ENCODE measurements around the gene MANF.
A peak's percentile ranks its signal among the peaks of the same experiment; 100 is the strongest.
"Not testable (repeated sequence)": the region's sequence is repeated elsewhere in the genome, so short reads cannot be mapped to it uniquely, and the experiment has no call there.

The MANF gene

DNA sequence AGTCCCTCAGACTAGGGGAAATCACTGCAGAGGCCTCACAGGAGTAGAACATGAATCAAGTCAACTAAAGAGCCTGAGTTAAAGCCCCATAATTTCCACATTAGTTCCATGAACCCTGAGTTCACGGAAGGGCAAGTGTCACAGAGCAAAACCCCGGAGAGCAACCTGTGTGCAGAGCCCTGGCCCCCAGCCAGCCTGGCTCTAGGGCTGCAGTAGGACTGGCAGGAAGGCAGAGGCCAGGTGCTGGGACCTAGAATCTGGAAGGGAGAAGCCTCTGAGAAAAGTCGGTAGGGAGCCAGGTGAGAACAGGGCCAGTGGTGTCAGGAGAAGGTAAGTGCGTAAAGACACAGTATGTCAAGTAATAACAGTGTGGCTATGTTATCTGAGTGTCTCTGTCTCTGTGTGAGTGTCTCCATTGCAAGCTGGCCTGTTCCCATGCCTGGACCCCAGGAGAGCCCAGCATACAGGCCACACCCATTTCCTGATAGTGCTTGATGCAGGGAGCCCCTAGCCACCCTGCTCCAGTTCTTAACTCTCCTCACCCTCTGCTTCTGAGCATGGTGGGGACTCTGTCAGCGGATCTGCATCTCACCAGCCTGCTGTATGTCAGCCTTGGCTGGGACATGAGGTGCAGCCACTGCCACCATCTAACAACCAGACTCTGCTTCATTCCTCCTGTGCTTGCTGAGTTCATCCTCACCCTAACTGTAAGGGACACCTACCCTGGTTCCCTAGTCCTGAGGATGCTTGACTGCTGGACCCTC lies 11.3 kb upstream of the MANF start:
- DNase-seq: no peak

DNA sequence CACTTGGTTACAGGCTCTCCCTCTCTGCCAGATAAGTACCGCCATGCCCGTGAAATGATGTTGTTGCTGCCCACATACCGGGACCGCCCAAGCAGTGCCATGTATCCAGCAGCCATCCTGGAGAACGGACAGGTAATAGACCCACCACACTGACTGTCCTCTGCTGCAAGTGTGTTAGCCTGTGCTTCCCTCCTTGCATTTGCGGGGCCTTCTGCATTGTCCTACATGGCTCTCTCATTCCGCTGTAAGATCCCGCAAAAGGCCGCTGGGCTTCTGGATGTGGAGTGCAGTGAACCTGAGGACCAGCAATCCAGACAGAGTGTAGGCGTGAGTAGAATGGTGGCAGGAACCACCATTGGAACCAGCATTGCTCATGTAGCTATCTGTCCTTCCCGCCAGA lies 10.6 kb upstream of the MANF start:
- no peak for DNase-seq

DNA sequence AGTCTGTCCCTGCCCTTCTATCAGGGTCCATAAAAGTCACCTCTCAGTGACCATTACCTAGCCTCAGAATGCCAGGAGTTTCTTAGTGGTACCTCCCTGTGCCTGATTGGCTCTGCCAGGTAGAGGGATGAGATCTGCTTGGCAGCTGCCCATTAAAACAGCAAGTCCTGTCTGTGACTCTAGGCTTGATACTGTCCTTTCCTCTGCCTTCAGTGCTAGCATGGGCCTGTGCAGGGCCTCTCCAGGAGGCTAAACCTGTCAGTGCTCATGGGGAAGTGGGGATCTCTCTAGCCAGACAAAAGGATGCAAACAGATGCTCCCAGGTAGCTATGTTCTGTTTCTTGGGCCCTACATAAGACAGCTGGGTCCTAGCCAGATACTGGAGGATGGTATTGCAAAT lies 10.0 kb upstream of the MANF start:
- no peak for DNase-seq

DNA sequence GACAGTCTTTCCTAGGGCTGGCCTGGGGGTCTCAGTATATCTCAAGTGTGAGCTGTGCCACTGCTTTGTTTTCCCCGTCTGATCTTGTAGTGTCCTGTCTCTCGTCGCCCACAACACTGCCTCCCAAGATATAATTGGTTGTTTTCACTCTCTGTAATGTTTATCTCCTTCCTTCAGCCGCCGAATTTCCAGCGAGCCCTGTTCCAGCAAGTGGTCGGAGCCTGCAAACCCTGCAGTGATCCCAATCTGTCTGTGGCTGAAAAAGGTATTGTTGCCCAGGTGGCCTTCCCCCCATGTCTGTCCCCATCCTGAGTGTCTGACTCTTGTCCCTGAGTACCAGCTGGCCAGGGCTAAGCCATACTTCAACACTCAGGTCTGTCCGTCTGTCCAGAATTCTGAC lies 9.5 kb upstream of the MANF start:
- DNase-seq: no peak

DNA sequence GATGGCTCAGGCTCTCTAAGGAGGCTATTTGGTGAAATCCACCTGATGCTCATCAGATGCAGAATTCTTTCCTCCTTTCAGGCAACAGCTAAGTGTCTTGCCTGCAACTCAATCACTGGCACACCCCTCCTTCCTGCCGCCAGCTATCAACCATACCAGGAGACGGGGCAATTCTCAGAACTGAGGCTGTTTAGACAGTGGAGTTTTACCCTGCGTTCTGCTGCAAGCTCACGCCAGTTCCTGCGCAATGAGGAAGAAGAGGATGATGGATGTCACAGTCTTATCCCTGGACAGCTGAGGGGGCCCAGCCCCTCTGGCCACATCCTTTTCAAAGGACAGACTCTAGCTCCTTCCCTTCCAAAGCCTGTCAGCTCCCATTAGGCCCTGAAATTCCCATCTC lies 7.0 kb upstream of the MANF start:
- no peak for DNase-seq

DNA sequence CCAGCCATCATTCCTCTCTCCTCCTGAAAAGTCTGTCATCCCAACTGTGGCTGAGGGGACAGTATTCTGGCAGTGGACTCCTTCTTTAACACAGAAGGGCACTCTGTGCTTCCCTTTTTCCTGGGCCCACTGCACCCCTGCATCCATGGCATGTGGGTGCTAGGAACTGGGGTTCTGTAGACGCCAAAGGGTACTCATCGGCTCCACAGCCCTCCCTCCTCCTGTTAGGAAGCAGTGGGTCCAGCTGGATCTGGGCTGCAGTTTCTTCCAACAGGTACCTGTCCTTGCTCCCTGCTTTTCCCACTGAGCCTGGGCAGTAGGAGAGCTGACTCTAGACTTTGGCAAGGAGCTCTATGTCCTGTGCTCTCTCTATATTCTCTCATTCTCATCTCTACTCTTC lies 6.4 kb upstream of the MANF start:
- no peak for DNase-seq

DNA sequence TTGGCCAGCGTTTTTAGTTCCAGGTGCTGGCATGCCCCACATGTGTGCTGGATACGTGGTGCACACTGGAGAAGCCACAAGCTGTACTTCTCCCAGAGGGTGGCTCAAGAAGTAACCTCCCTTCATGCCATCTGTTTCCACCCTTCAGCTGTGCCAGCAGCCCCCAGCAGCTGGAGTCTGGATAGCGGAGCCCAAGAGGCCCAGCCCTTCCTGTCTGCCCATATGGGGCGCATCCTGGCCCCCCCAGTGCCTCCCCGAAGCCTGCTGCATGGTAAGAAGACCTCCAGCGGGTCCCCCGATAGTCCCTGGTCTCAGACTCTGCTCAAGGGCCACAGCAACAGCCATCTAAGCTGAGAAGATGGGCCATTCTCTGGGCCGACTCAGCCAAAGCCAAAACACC lies 5.8 kb upstream of the MANF start:
- DNase-seq: no peak

DNA sequence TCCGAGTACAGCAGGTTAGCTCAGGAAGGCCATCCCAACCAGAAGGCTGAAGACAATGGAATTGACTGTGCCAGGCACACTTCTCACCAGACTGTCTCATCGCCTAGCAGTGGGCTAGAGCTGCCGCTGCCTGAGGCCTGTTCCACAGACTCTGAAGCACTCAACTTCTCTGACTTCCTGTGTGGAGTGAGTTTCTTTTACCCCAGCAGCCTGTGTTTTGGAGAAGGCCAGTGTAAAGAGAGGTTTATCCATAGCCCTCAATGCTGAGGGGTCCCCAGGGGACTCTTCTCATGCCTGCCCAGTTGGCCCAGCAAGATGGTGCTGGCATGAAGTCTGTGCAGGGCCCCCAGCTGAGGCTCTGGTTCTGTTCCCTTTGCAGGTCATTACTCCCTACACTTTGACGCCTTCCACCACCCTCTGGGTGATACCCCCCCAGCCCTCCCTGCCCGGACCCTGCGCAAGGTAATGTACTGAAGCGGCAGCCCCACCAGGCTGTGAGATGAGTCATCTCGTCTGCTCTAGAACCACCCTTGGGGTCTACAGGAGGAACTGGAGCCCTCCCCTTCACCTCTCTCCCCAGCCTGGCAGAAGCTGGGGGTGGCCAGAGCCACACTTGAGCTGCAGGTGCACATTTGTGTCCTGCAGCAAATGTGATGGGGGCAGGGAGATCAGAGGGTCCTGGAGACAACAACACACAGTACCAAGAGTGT lies 5.2 kb upstream of the MANF start:
- no peak for DNase-seq

DNA sequence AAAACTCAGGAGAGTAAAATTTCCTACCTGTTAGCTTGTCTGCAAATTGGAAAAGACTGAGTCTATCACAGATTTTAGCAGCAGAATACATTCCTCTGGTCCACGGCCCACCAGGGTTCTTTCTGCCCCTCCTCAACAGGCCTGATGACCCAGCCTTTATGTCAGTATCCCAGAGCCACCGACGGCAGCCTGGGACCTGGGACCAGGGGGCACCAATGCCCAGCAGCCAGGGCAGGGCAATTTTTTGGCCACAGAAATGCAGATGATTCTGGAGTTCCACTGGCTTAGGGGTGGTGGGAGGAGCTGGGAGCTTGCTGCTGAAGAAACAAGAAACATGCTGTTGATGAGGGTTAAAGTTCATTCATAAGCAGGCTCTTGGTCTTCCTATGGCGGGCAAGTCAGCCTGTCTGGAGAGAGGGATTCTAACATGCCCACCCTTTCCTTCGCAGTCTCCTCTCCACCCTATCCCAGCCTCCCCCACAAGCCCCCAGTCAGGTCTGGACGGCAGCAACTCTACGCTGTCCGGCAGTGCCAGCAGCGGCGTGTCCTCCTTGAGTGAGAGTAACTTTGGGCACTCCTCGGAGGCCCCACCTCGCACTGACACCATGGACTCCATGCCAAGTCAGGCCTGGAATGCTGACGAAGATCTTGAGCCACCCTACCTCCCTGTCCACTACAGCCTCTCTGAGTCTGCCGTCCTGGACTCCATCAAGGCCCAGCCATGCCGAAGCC lies 4.3 kb upstream of the MANF start:
- DNase-seq: no peak

DNA sequence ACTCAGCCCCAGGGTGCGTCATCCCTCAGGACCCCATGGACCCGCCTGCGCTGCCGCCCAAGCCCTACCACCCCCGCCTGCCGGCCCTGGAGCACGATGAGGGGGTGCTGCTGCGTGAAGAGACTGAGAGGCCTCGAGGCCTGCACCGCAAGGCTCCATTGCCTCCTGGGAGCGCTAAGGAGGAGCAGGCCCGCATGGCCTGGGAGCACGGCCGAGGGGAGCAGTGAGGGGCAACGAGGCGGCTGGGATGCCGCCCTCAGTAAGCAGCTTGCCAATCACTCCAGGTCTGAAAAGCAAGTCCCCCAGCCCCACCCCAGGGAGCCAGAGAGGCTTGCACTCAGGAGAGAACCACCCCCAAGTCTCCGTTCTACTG lies 3.8 kb upstream of the MANF start:
- DNase-seq: no peak

DNA sequence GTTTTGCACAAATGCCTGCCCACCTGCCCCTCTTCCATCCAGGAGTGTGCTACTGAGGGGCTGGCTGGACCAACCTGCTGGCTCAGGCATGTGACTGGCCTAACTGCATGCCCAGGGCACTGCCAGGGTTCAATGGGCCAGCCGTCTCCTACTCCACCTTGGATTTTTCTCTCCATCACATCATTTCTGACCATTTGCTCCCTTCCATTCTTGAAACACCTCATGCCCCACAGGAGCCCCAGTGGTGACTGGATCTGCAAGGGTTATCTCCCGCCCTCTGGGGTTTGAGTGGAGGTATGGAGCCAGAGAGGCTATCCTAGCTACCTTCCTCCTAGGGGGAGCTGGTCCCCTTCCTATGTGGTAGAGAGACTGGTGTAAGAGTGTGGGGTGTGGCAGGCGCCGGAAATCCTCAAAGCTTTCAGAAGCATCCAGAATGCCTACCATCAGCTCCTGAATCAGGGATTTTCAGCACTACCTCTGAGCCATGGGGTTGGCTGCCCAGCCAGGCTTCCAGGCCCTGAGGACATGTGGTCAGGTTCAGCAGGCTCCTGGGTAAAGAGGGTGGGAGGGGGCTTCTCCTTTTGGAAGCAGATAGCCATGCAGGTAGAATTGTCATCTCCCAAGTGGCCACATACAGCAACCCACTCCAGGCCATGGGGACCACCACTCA lies 2.9 kb upstream of the MANF start:
- DNase-seq: no peak

DNA sequence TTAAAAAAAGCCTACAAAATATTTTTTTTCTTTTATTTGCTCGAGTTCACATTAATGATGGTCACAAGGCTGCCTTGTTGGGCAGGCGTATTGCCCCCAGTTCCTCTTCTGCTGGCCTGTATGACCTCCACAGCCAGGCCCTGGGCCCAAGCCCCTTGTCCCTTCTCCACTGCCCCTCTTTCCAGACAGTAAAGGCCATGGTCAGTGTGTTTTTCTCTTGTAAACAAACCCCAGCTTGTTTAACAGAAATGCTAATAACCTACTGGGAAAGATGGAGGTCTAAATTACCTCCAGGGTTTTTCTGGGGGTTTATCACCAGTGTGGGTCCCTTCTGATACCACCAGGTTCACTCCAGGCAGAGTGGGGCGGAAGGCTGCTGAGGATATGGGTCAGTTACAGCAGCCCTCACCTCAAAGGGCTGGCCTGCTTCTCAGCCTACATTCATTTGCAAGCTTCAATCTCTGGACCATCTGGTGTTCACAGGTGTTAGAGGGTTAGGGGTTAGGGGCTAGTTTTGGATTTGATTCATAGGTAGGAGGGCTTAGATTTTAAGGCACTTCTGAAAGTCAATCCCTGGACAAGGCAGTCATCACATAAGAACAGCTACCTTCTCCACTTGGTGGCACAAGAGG lies 2.0 kb upstream of the MANF start:
- no peak for DNase-seq

DNA sequence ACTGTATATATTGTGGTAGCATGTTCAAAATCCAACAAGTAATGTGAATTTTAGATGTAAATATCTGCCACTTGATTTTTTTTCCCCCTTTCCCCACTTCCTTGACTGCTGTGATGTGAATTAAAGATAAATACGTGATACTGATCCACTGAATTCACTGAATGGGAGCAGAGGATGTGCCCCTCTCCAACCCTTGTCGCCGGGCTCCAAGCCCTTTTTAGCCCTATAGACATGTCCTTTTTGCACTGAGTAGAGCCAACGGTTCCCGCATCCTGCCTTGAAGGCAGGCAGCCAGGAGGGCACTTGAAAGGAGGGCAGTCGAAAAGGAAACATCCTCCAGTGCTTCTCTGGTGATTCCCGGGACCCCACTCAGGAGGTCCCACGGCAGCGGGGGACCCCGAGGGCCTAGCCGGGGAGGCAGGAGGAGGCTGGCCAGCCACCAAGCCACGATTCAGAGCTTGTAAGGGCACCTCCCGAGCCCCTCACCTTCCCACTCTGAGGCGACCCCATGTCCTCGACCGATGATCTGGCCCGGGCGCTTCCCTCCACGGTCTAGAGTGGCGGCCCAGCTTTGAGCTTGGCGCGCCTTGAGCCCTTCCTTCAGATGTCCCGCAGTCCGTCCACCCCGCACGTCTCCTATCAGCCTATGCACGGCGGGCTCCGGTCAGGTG lies 901 bp upstream of the MANF start:
- no peak for DNase-seq

DNA sequence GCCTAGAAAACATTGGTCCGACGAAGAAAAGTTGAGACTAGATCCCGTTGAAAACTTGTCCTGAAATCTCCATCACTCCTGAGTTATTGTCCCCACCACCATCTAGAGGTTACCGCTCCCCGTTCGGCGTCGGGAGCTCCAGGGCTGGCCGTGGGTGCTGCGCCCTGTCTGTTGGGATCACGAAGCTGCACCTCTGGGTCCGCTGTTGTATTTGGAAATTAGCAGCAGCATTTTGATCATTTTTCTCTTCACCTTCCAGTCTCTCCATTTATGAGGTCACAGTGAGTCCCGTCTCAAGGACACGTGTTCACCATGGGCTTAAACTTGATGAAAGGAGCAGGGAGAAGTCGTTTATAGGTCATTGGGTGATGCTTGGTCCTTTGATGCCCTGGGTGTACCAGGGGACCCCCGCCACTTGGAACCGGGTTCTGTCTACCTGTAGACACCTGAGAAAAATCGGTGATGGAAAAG lies 565 bp downstream of the MANF start:
- DNase-seq: no peak

DNA sequence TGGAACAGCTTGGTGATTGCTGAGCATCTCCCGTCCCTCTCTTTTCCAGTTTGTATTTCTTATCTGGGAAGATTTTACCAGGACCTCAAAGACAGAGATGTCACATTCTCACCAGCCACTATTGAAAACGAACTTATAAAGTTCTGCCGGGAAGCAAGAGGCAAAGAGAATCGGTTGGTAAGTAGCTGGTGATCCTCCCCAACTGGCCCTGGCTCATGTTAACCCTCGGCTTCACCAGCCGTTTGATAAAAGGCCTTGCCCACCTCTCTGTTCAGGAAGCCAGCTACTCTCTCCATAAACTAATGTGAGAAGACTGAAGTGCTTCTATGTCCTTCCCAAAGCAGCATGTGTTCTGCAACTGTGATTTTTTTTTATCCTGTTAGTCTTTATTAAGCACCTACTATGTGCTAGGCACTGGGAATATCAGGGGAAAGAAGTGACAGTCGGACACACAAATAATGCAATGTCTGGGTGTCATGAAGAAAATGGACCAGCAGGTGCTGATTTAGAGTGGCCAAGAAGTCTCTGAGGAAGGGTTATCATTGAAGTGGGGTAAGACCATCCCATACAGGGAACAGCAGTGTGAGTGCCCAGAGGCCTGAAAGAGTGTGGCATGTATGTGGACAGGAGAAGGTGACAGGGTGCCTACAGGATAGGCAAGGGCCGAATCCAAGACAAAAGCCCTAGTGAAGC lies 1.2 kb downstream of the MANF start:
- no peak for DNase-seq

DNA sequence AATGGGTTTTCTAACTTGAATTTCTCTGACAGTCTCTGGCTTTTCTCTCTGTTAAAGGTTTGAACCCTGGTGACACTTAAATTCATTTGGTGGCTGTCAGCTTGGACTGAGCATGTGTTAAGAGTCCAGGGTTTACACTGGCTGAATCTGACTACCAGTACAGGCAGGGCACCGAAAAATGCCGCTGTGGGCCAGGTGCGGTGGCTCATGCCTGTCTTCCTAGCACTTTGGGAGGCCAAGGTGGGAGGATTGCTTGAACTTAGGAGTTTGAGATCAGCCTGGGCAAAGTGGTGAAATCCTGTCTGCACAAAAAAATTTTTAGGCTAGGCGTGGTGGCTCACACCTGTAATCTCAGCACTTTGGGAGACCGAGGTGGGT lies 1.8 kb downstream of the MANF start:
- DNase-seq: no peak

DNA sequence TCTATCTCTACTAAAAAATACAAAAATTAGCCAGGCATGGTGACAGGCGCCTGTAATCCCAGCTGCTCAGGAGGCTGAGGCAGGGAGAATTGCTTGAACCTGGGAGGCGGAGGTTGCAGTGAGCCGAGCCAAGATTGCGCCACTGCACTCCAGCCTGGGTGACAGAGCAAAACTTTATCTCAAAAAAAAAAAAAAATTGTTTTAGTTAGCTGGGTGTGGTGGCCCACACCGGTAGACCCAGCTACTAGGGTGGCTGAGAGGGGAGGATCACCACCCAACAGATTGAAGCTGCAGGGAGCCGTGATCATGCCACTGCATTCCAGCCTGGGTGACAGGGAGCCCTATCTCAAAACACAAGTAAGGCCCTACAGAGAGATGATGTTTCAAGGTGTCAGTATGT lies 2.2 kb downstream of the MANF start:
- not testable (repeated sequence) for DNase-seq

DNA sequence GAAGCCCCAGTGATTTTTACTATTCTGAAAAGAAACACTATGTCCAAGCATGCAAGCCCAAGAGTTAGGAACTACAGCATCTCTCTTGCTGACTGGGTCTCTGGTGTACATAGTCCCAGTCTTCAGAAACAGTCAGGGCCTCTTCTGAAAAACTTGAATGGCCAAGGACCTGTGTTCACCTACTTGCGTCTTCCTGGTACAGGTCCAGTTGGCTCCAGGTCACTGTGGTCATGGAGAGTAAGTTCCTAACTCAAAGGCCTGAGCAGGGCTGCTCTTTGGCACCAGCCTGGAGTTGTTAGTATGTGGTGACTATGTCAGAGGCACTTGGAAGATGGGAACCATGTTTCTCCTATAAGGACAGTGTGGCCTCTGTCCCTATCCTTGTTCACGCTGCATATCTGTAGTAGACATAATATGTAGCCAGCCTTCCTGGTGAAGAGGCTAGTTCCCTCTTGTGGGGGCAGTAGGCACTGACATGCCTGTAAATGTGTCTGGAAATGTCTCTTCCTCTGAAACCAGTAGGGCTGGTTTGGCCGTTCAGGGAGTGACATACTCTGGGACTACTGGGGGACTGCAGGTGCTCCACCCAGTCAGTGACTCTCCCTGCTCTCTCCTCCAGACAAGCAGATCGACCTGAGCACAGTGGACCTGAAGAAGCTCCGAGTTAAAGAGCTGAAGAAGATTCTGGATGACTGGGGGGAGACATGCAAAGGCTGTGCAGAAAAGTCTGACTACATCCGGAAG lies 3.4 kb downstream of the MANF start:
- no peak for DNase-seq

DNA sequence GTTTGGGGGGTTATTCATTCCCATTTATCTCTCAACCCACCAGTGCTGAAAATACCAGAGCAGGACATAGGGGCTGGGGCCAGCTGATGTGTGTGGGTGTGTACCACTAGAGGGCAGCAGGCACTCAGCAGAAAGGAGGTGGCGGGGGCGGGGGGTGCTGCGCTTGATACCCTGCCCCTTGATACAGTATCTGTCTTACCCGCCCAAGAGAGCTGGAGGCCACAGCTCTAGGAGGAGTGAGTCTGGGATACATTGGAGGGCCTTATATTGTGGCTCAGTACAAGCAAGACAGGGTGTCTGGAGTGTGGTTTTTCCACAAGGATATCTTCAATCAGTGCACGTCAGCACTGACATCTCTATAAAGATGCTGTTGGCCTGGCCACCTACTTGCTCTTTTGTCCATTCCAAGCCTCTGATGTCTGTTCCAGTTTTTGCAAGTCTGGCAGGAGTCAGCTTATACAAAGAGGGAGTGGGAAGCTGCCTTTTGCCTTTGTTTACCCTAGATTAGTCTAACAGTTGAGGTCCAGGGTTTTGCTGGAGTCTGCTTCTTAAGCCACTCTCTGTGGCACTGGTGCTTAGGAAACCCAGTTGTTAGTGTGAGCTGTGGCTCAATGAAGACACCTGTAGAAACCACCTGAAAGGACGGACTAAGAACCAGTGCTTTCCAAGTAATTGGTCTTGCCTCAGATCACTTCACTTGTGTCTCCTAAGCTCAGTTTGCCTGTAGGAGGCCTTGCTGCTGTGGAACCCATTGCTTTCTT lies 4.5 kb downstream of the MANF start:
- DNase-seq: peak; percentile 25 to 44
